Ascending aorta (tissue), 2 donors: ENCODE data around the gene LTB. TPM values are rescaled to one million over a fixed set of nuclear protein-coding genes. Genes with fewer than 3 reads are reported as not detected.
A peak's percentile ranks its signal among the peaks of the same experiment; 100 is the strongest.

Experiments
- DNase-seq, 2 donors: peaks; one replicate each; pipeline ENCODE4 v3.0.0-alpha.2; 2019; ENCODE audit warnings: low spot score in 2 of 2
- H3K27ac ChIP-seq, 2 donors: fragments of 200-600 bp; sonication (generic); one replicate each; pipeline ENCODE4 v1.5.1; 2016 to 2017; ENCODE audit warnings: mild to moderate bottlenecking in 1 of 2
- H3K27me3 ChIP-seq: fragments of 200-600 bp; sonication (generic); one replicate; pipeline ENCODE4 v1.5.1; 2017
- H3K36me3 ChIP-seq, 2 donors: fragments of 200-600 bp; sonication (generic); one replicate each; pipeline ENCODE4 v1.5.1; 2016
- H3K4me1 ChIP-seq, 2 donors: fragments of 200-600 bp; sonication (generic); one replicate each; pipeline ENCODE4 v1.5.1; 2016 to 2017; ENCODE audit warnings: mild to moderate bottlenecking in 1 of 2
- H3K4me3 ChIP-seq, 2 donors: fragments of 200-600 bp; sonication (generic); one replicate each; pipeline ENCODE4 v1.5.1; 2016 to 2017; ENCODE audit warnings: mild to moderate bottlenecking in 1 of 2
- H3K9me3 ChIP-seq, 2 donors: fragments of 200-600 bp; sonication (generic); one replicate each; pipeline ENCODE4 v1.5.1; 2016
- intact Hi-C: fragments of 100-400 bp; cut with DNase I; formaldehyde crosslinking; loops from one replicate; pipeline ENCODE4 v1.15.1; 2023
- total RNA-seq: library from RNA; depleted of rRNA; stranded (reverse); fragments of >200 nt; gene quantifications from one replicate; pipeline ENCODE4 v1.1.0, GENCODE V29; 2016
- TF ChIP-seq, protein P1 (sequence below), 3 experiments: fragments of 200-600 bp in 2 of 3; fragments of 450-650 bp in 1 of 3; sonication (generic) in 2 of 3; IDR thresholded peaks; one replicate each; pipeline ENCODE4 v1.5.1; 2016 to 2019; ENCODE audit warnings: antibody characterized with exemption in 3 of 3, mild to moderate bottlenecking in 1 of 3, moderate library complexity in 1 of 3

The LTB gene
- total RNA-seq, 1 donor from 2014 or later, result not detected

DNA sequence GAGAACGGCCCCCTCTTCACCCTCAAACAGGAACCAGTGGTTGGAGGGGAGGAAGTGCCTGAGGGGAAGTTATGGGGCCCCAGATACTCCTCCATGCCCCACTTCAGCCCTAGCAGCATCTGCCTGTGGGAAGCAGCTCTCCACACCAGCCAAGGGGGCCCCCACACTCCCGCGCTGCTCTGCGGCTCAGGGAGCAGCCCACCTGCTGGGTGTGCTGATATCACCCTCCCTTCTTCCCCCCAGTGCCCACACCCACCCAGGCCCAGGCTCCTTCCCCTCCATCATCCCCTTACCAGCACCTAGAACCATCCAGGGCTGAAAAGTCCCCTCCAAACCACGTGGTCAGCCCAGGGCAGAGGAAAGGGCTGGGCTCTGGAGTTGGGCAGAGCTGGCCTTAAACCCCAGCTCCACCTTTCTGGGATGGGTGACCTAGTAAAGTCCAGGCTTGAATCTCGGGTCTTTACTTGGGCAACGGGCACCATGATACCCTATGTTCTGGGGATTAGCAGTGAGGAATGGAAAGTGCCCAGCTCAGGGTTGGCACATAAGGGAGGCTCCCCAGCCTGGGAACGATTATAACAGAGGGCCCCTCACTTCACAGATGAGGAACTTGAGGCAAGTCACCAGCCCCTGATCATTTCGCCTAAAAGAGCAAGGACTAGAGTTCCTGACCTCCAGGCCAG, 4.5 kb upstream of the LTB start:
- H3K4me1 ChIP-seq, result peaks cover 0 to 8% of the 10 kb centered on the region in 2 donors
- H3K27ac ChIP-seq, result no peak overlapping the region
- H3K4me3 ChIP-seq, result no peak overlapping the region
- no peak for DNase-seq
- TF ChIP-seq, protein P1, sequence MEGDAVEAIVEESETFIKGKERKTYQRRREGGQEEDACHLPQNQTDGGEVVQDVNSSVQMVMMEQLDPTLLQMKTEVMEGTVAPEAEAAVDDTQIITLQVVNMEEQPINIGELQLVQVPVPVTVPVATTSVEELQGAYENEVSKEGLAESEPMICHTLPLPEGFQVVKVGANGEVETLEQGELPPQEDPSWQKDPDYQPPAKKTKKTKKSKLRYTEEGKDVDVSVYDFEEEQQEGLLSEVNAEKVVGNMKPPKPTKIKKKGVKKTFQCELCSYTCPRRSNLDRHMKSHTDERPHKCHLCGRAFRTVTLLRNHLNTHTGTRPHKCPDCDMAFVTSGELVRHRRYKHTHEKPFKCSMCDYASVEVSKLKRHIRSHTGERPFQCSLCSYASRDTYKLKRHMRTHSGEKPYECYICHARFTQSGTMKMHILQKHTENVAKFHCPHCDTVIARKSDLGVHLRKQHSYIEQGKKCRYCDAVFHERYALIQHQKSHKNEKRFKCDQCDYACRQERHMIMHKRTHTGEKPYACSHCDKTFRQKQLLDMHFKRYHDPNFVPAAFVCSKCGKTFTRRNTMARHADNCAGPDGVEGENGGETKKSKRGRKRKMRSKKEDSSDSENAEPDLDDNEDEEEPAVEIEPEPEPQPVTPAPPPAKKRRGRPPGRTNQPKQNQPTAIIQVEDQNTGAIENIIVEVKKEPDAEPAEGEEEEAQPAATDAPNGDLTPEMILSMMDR (IDR thresholded peaks at IDR 0.05), result no peak
- no peaks in the 10 kb centered on the region for H3K27me3 ChIP-seq
- intact Hi-C loops, result no loop called here
- no peaks in the 10 kb centered on the region for H3K36me3 ChIP-seq
- no peaks in the 10 kb centered on the region for H3K9me3 ChIP-seq

- Histone ChIP-seq H3K27ac (no peak within 1 kb of the TSS), H3K9me3 (no peaks in the 10 kb centered on the region), H3K4me3 (no peak within 1 kb of the TSS), H3K36me3 (no peaks in the 10 kb centered on the region), H3K27me3 (no peaks in the 10 kb centered on the region), H3K4me1 (peaks cover 0 to 12% of the 10 kb centered on the region in 2 donors)
- DNase-seq, result no peak
- TF ChIP-seq, protein P1 (IDR thresholded peaks at IDR 0.05), result no peak
- intact Hi-C loops, result no loop called here
Observed at GRCh38 chr6:31586008-31586407, 3.8 kb upstream of the LTB start, which contains the start of gene LST1. Gene LST1 (plus strand): TSS chr6:31586277. CDS start chr6:31587300, 1,023 bp downstream.

DNA sequence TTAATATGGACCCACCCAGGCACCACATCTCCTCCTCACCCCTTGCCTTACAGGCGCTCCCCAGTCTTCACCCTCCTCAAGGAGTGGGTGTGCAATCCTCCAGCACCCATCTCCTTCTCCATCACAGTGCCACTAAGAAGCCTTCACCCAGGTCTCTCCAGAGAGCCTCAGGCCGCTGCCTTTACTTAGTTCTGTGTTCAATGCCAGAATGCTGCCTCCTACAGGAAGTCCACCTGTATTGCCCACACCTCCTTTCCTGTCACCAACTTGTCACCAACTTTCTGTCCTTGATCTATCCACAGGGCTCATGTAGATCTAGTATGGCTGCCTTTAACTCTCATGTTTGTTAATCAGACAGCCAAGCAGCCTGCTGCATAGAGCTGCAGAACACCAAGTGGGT, 3.3 kb upstream of the LTB start:
- no peak overlapping the region for H3K4me3 ChIP-seq
- H3K36me3 ChIP-seq, result no peaks in the 10 kb centered on the region
- TF ChIP-seq, protein P1 (IDR thresholded peaks at IDR 0.05), result no peak
- H3K9me3 ChIP-seq, result no peaks in the 10 kb centered on the region
- DNase-seq, result no peak
- no peaks in the 10 kb centered on the region for H3K27me3 ChIP-seq
- peaks cover 0 to 12% of the 10 kb centered on the region in 2 donors for H3K4me1 ChIP-seq
- H3K27ac ChIP-seq, result no peak overlapping the region
- intact Hi-C loops, result no loop called here

- Histone ChIP-seq H3K9me3 (no peaks in the 10 kb centered on the region), H3K4me3 (peak overlapping the region; percentile 69 to 86), H3K4me1 (peaks cover 0 to 12% of the 10 kb centered on the region in 2 donors), H3K27me3 (no peaks in the 10 kb centered on the region), H3K36me3 (no peaks in the 10 kb centered on the region), H3K27ac (peak overlapping the region; percentile 58 to 75)
- TF ChIP-seq, protein P1 (IDR thresholded peaks at IDR 0.05), result no peak
- DNase-seq, result no peak
- intact Hi-C loops, result loop anchor here (1.0 to 2.0 kb wide), 2 partner anchors 35 to 39 kb away; partner anchors contain the start of genes ATP6V1G2 and PRRC2A
Observed at GRCh38 chr6:31581434-31582229, 592 bp downstream of the LTB start.

DNA sequence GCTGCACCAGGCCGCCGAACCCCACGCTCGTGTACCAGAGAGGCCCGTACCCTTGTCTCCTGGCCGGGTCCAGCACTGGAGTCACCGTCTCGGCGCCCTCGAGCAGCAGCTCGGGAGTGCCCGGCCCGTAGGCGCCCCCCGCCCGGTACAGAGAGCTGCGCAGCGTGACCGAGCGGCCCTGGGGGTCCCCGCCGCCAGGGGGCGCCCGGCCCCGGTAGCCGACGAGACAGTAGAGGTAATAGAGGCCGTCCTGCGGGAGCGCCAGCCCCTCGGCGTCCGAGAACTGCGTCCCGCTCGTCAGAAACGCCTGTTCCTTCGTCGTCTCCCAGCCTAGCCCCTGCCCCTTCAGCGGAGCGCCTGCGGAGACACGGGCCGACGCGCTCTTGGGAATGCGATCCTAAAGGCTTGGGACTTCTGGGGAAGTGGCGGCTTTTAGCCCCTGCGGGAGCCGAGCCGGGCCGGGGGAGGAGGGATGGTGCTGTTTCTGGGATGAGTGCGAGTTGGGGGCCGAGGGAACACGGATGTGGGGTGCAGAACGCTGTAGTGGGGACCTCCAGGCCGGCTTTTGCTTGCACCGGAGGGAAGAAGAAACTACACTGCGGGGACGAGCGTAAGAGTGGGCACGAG, 1.3 kb downstream of the LTB start:
- peak in 1 of 2 donors; percentile 93 for DNase-seq
- H3K36me3 ChIP-seq, result no peaks in the 10 kb centered on the region
- peaks cover 0 to 12% of the 10 kb centered on the region in 2 donors for H3K4me1 ChIP-seq
- H3K27me3 ChIP-seq, result no peaks in the 10 kb centered on the region
- peak overlapping the region; percentile 69 to 86 for H3K4me3 ChIP-seq
- H3K9me3 ChIP-seq, result no peaks in the 10 kb centered on the region
- peak overlapping the region; percentile 58 to 75 for H3K27ac ChIP-seq
- intact Hi-C loops, result loop anchor here (1.0 to 2.0 kb wide), 3 partner anchors 17 to 40 kb away; partner anchors contain the start of genes ATP6V1G2 and PRRC2A
- TF ChIP-seq, protein P1 (IDR thresholded peaks at IDR 0.05), result peak; percentile 96 to 99 (median 96)
